NCI-H1694 treated with DMSO at 0.1 percent for 48 hours (cell line): ENCODE measurements around the gene PDE2A.
A peak's percentile ranks its signal among the peaks of the same experiment; 100 is the strongest.

Experiments used
- DNase-seq: peaks from one replicate; lab custom pipeline; 2025; lab: John Stamatoyannopoulos, UW

PDE2A gene

GRCh38 chr11:72613450-72613849, 60.8 kb downstream of the PDE2A start:
- DNase-seq, result no peak

- no peak for DNase-seq
These were observed 64.7 kb downstream of the PDE2A start for GRCh38 chr11:72609476-72609875.

- DNase-seq, result peak; percentile 55
These were observed 65.2 kb downstream of the PDE2A start for GRCh38 chr11:72609045-72609444.

GRCh38 chr11:72607496-72607895, 66.7 kb downstream of the PDE2A start:
- no peak for DNase-seq

GRCh38 chr11:72606748-72607468, 67.3 kb downstream of the PDE2A start:
- no peak for DNase-seq

GRCh38 chr11:72605973-72606747, 68.1 kb downstream of the PDE2A start:
- no peak for DNase-seq

GRCh38 chr11:72604256-72604655, 70.0 kb downstream of the PDE2A start:
- DNase-seq, result no peak

GRCh38 chr11:72602250-72602904, 71.8 kb downstream of the PDE2A start:
- DNase-seq, result no peak

GRCh38 chr11:72600557-72600956, 73.7 kb downstream of the PDE2A start:
- no peak for DNase-seq

- no peak for DNase-seq
These were observed 74.7 kb downstream of the PDE2A start for GRCh38 chr11:72599325-72600117.

- no peak for DNase-seq
These were observed 75.3 kb downstream of the PDE2A start for GRCh38 chr11:72598906-72599305.

- no peak for DNase-seq
These were observed 75.8 kb downstream of the PDE2A start for GRCh38 chr11:72598466-72598865.

- DNase-seq, result no peak
These were observed 76.5 kb downstream of the PDE2A start for GRCh38 chr11:72597721-72598120.

GRCh38 chr11:72595292-72595684, 78.9 kb downstream of the PDE2A start:
- no peak for DNase-seq

GRCh38 chr11:72594493-72595291, 79.5 kb downstream of the PDE2A start:
- DNase-seq, result no peak

- no peak for DNase-seq
These were observed 81.3 kb downstream of the PDE2A start for GRCh38 chr11:72592698-72593495.

- DNase-seq, result peak; percentile 82
These were observed 82.3 kb downstream of the PDE2A start for GRCh38 chr11:72591785-72592502.

- DNase-seq, result no peak
These were observed 83.2 kb downstream of the PDE2A start for GRCh38 chr11:72591023-72591422.

GRCh38 chr11:72589802-72590761, 84.1 kb downstream of the PDE2A start:
- DNase-seq, result peak; percentile 28
